NCI-H2171 treated with DMSO at 0.1 percent for 48 hours (cell line): ENCODE data around the gene TP53BP1.
"Not testable (repeated sequence)": the region's sequence is repeated elsewhere in the genome, so short reads cannot be mapped to it uniquely, and the experiment has no call there.

Experiments
- DNase-seq: peaks from one replicate; lab custom pipeline; 2025; lab: John Stamatoyannopoulos, UW

Gene TP53BP1

GRCh38 chr15:43420435-43420834 lies 72.5 kb downstream of the TP53BP1 start:
- DNase-seq, result no peak

- no peak for DNase-seq
Measured at GRCh38 chr15:43414196-43414595, 78.8 kb downstream of the TP53BP1 start.

DNA sequence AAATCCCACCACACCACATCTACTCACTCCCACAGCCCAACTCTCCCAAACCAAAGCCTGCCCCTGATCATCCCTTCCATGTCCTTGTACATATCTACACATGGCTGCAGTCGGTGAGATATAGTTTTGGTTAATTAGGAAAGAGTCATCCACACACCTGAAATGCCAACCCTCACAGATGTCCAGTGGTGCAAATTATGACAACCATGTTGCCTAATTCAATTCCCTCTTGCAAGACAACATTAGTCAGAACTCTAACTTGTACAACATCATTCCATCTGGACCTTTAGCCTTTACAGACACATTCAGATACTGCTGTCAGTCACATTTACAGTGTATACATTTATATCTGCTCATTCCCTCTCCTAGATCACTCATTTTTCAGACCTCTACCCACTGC lies 80.9 kb downstream of the TP53BP1 start:
- DNase-seq, result no peak

DNA sequence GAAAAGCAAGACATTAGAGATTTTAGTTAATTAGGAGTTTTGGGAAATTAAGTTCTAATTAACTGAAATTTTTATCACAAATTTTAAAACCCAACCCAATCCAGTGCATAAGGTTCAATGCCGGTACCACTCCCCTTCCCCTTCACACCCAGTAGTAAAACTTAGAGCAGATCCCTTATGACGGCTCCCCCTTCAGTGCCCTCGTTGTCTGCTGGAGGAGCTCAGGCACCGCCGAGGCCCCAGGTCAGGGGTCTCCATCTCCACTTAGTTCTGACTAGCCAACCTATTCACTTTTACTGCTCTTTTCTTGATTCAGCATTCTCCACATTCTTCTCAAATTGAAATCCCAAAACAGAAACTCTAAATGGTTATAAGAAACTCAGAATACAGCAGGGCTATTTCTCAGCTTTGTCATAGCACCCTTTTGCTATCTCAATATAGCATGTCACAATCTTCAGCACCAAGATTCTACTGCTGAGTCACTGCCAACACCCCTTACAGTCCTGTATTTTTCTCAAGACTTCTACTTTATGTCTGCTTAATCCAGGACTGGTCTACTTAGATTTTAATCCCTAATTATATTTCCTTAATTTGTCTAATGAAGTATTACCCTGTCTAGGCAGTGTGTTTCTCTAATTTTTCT lies 82.3 kb downstream of the TP53BP1 start:
- no peak for DNase-seq

- no peak for DNase-seq
Measured at GRCh38 chr15:43408789-43409188, 84.2 kb downstream of the TP53BP1 start.

- no peak for DNase-seq
Measured at GRCh38 chr15:43406808-43407207, 86.1 kb downstream of the TP53BP1 start.

- no peak for DNase-seq
Measured at GRCh38 chr15:43406189-43406588, 86.8 kb downstream of the TP53BP1 start.

DNA sequence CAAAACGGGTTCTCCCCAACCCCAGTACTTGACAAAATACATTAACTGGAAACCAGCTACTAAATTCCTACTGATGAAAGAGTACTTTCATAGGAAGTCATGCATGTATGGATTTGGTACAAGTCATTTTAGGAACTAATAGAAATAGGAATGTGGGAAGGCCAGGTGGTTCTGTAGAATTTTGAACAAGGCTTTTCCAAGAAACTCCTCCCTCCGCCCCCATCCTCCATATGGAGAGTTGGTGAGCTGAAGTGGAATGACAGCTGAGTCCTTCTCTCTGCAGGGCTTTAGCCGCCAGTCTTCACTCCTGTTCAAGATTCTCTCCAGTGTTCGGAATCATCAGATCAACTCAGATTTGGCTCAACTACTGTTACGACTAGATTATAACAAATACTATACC lies 88.8 kb downstream of the TP53BP1 start:
- DNase-seq, result no peak

DNA sequence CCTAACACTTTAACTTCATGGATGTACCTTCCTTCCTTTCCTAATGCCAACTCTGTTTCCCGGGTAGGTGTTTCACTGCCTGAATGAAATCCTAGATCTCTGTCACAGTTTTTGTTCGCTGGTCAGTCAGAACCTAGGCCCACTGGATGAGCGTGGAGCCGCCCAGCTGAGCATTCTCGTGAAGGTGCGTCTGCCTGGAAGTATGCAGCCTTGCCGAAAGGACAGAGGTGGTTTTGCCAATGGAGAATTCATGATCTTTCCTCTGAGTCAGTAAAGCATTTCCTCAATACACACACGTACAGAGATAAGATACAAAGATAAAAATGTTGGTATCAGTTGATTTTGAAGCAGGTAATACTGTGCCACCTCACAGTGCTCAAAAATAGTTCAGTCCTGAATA lies 89.3 kb downstream of the TP53BP1 start:
- DNase-seq, result no peak

- no peak for DNase-seq
Measured at GRCh38 chr15:43402255-43402654, 90.7 kb downstream of the TP53BP1 start.

- DNase-seq, result not testable (repeated sequence)
Measured at GRCh38 chr15:43393592-43393991, 99.4 kb downstream of the TP53BP1 start.

DNA sequence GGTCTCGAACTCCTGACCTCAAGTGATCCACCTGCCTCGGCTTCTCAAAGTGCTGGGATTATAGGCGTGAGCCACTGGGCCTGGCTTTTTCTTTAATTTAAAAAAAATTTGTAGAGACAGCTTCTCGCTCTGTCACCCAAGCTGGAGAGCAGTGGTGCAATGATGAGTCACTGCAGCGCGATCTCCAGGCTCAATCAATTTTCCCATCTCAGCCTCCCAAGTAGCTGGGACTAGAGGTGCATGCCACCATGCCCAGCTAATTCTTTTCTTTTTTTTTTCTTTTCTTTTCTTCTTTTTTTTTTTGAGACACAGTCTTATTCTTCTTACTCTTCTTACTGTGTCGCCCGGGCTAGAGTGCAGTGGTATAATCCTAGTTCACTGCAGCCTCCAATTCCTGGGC lies 102.2 kb downstream of the TP53BP1 start:
- no peak for DNase-seq

DNA sequence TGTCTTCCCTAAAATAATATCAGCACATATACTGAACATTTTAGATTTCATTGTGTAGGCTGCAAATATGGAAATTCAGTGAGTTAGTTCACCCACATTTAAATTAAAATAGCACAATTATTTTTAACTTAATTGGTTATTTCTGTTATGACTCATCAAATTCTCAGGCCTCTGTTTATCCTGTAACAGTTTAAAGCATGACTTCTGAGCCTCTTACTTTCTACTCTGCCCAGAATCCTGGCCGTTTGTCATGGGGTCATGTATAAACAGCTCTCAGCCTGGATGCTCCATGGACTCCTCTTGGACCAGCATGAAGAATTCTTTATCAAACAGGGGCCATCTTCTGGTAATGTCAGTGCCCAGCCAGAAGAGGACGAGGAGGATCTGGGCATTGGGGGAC lies 109.9 kb downstream of the TP53BP1 start:
- no peak for DNase-seq

GRCh38 chr15:43382310-43382709 lies 110.6 kb downstream of the TP53BP1 start:
- DNase-seq, result no peak

- DNase-seq, result no peak
Measured at GRCh38 chr15:43378601-43379000, 114.4 kb downstream of the TP53BP1 start.

- peak; percentile 47 for DNase-seq
Measured at GRCh38 chr15:43376017-43376705, 116.8 kb downstream of the TP53BP1 start.

DNA sequence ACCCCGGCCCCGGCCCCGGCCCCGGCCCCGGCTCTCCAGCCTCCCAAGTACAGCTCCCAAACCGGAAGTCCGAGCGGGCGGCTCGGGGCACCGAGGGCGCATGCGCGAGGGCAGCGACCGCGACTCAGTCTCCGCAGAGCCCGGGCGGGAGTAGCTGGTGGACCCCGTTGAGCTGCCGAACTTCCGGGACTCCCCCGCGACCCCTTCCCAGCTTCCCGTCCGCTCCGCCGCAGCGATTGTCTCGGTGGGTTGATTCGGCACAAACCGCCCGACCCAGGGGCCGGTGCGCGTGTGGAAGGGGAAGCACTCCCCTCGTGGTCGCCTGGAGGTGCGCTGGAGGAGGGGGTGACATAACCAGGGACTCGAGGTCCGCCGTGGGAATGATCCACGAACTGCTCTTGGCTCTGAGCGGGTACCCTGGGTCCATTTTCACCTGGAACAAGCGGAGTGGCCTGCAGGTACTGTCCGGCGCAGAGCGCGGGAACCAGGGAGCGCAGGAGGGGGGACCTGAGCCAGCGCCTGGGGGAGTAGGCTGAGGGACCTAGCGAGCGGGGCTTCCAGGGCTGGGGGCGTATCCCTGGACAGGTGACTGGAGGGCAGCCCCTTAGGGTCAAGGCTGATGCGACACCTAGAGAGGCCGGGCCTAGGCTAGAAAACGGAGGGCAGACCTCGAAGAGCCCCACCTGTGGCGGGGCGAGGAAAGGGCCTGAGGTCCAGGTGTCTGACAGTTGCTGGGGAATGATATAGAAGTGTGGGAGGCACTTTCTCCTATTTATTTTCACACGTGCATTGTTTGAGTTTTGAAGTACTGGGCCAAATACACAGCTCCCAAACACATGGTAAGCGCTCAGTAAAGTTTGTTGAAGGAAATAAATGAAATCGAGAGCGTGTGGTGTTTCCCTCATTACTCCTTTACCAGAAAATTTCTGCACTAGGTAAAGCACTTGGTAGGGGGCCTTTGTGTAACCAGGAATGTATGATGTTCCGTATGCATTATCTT lies 121.7 kb downstream of the TP53BP1 start, which contains the start of the genes TUBGCP4 and ZSCAN29:
TSS of gene TUBGCP4 (plus strand) at position 127 of the 1,000 bp plus-strand sequence. CDS start at position 381, 254 bp downstream.
TSS of gene ZSCAN29 (minus strand) at position 69 of the 1,000 bp plus-strand sequence. CDS start 1,130 bp downstream, outside the sequence.
- DNase-seq, result peak; percentile 90

- DNase-seq, result peak; percentile 45
Measured at GRCh38 chr15:43370310-43370974, 122.5 kb downstream of the TP53BP1 start.

- DNase-seq, result no peak
Measured at GRCh38 chr15:43361313-43361903, 131.5 kb downstream of the TP53BP1 start.

DNA sequence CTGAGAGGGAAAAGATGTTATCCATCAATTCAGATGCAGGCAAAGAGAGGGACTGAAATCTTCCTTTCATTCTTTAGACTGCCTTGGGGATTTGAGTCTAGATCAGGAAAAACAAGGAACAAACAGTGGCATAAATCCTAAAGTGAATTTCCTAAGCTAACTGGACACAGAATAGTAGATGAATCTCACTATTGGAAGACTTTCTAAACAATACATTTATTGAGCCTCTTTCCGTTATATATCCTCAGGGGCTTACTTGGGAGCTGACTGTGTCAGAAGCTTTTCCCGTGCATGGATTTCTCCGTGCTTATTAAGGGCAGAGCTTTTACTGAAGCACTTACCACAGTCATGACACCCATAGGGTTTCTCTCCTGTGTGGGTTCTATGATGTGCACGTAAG lies 132.1 kb downstream of the TP53BP1 start:
- DNase-seq, result no peak
